DND-41 (cell line): Measurements from ENCODE around the gene LONP2.

Experiments
- EZH2 ChIP-seq: IDR thresholded peaks from 3 replicates; pipeline ENCODE4 v1.6.1; 2012; ENCODE audit warnings: borderline replicate concordance, low read depth, mild to moderate bottlenecking, moderate library complexity, low read length, inconsistent platforms; ENCODE audit not compliant: severe bottlenecking
- TF ChIP-seq, protein P1 (sequence below): IDR thresholded peaks from 2 replicates; pipeline ENCODE4 v1.5.1; 2012; ENCODE audit warnings: borderline replicate concordance, low read length, moderate library complexity, mild to moderate bottlenecking; ENCODE audit not compliant: poor library complexity, severe bottlenecking; ENCODE audit errors: extremely low read depth

DNA sequence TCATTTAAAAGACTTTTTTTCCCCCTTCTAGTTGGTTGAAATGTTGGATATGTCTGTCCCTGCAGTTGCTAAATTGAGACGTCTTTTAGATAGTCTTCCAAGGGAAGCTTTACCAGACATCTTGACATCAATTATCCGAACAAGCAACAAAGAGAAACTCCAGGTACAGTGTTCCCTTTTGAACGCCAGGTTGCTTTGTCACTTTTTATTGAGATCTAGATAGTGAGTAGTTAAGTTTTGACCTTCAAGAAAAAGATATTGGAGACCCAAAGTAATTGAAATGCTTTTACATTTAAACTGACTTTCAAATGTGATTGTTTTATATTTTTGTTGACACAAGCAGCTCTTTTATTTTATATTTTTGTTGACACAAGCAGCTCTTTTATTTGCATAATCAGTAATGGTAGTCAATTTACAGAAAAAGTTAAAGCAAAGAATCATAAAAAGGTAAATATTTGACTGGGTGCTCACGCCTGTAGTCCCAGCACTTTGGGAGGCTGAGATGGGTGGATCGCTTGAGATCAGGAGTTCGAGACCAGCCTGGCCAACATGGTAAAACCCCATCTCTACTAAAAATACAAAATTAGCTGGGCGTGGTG, 12.6 kb downstream of the LONP2 start:
- TF ChIP-seq, protein P1, sequence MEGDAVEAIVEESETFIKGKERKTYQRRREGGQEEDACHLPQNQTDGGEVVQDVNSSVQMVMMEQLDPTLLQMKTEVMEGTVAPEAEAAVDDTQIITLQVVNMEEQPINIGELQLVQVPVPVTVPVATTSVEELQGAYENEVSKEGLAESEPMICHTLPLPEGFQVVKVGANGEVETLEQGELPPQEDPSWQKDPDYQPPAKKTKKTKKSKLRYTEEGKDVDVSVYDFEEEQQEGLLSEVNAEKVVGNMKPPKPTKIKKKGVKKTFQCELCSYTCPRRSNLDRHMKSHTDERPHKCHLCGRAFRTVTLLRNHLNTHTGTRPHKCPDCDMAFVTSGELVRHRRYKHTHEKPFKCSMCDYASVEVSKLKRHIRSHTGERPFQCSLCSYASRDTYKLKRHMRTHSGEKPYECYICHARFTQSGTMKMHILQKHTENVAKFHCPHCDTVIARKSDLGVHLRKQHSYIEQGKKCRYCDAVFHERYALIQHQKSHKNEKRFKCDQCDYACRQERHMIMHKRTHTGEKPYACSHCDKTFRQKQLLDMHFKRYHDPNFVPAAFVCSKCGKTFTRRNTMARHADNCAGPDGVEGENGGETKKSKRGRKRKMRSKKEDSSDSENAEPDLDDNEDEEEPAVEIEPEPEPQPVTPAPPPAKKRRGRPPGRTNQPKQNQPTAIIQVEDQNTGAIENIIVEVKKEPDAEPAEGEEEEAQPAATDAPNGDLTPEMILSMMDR, result no peak
- TF ChIP-seq EZH2, result no peak
